B cell (primary cell): ENCODE data around the gene CHCHD3. TPM values are rescaled to one million over a fixed set of nuclear protein-coding genes. Genes with fewer than 3 reads are reported as not detected.
"Not testable (repeated sequence)": the region's sequence is repeated elsewhere in the genome, so short reads cannot be mapped to it uniquely, and the experiment has no call there.

Experiments used
- ATAC-seq: fragments of 200-7000 bp; cut with Tn5 transposase; one replicate; pipeline ENCODE4 v1.10.0; 2021; ENCODE audit warnings: low read depth, mild to moderate bottlenecking, moderate number of reproducible peaks, moderate library complexity
- CTCF ChIA-PET: fragments of 350-600 bp; sonication (Branson Sonifier 250); formaldehyde crosslinking; loops from one replicate; lab custom pipeline; 2021; ENCODE audit warnings: antibody characterized with exemption, inconsistent platforms; lab: Charles Lee
- POLR2A ChIA-PET: fragments of 350-600 bp; sonication (Branson Sonifier 250); formaldehyde crosslinking; loops from one replicate; lab custom pipeline; 2021; ENCODE audit warnings: antibody characterized with exemption; lab: Charles Lee
- DNase-seq: peaks from one replicate; pipeline ENCODE4 v3.0.0; 2013
- H2AFZ ChIP-seq: 2 replicates; pipeline ENCODE4 v1.6.1; 2012; ENCODE audit warnings: mild to moderate bottlenecking, low read depth, low read length; ENCODE audit not compliant: insufficient read depth, poor library complexity, severe bottlenecking
- H3K27ac ChIP-seq, 2 donors: 1 replicate in 1 of 2; 2 replicates in 1 of 2; pipeline ENCODE4 v1.5.1; 2012 to 2013; ENCODE audit warnings: low read length in 2 of 2, mild to moderate bottlenecking in 2 of 2, moderate library complexity in 1 of 2
- H3K27me3 ChIP-seq, 4 experiments: fragments of 200-600 bp in 1 of 4; sonication (generic) in 1 of 4; replicated peaks in 1 of 4; 1 replicate in 2 of 4; 2 replicates in 2 of 4; pipeline versions ENCODE4 v1.6.1 to v1.7.0; 2013 to 2016; ENCODE audit warnings: low read length in 3 of 4, mild to moderate bottlenecking in 2 of 4, mixed read lengths in 1 of 4, moderate library complexity in 1 of 4; ENCODE audit not compliant: insufficient read depth in 4 of 4, control insufficient read depth in 3 of 4; ENCODE audit errors: control extremely low read depth in 1 of 4
- H3K36me3 ChIP-seq, 2 experiments: replicated peaks in 1 of 2; 1 replicate in 1 of 2; 2 replicates in 1 of 2; pipeline versions ENCODE4 v1.6.1 to v1.7.1; 2013; ENCODE audit warnings: low read length in 1 of 2; ENCODE audit not compliant: insufficient read depth in 2 of 2, control insufficient read depth in 1 of 2; ENCODE audit errors: control extremely low read depth in 1 of 2, extremely low read depth in 1 of 2
- H3K4me1 ChIP-seq, 2 donors: fragments of 200-600 bp in 1 of 2; sonication (generic) in 1 of 2; 1 replicate in 1 of 2; 2 replicates in 1 of 2; pipeline versions ENCODE4 v1.5.1 to v1.6.1; 2013 to 2017; ENCODE audit warnings: low read length in 2 of 2; ENCODE audit not compliant: control insufficient read depth in 2 of 2, insufficient read depth in 2 of 2
- H3K4me2 ChIP-seq: replicated peaks from 2 replicates; pipeline ENCODE3; 2012; ENCODE audit warnings: mild to moderate bottlenecking, low read depth, low read length; ENCODE audit not compliant: poor library complexity, severe bottlenecking
- H3K4me3 ChIP-seq, 5 experiments: fragments of 200-600 bp in 1 of 5; sonication (generic) in 1 of 5; 1 replicate in 3 of 5; 2 replicates in 2 of 5; pipeline versions ENCODE4 v1.5.1 to v1.7.0; 2011 to 2016; ENCODE audit warnings: low read length in 4 of 5, mild to moderate bottlenecking in 4 of 5, low read depth in 2 of 5, control low read depth in 1 of 5, moderate library complexity in 1 of 5; ENCODE audit not compliant: insufficient read depth in 1 of 5; ENCODE audit errors: control extremely low read depth in 1 of 5, extremely low read depth in 1 of 5
- H3K79me2 ChIP-seq: fragments of 200-600 bp; sonication (generic); one replicate; pipeline ENCODE4 v1.6.0; 2016; ENCODE audit warnings: low read length; ENCODE audit not compliant: control insufficient read depth, insufficient read depth
- H3K9ac ChIP-seq: fragments of 200-600 bp; sonication (generic); 2 replicates; pipeline ENCODE4 v1.6.1; 2017; ENCODE audit warnings: mild to moderate bottlenecking, low read length, moderate library complexity
- H3K9me3 ChIP-seq, 3 donors: one replicate each; pipeline versions ENCODE4 v1.6.1 to v1.7.1; 2013; ENCODE audit warnings: low read length in 2 of 3; ENCODE audit not compliant: control insufficient read depth in 2 of 3, insufficient read depth in 1 of 3; ENCODE audit errors: control extremely low read depth in 1 of 3
- H4K20me1 ChIP-seq: 2 replicates; pipeline ENCODE4 v1.6.0; 2012; ENCODE audit warnings: mild to moderate bottlenecking, low read length; ENCODE audit not compliant: insufficient read depth, control insufficient read depth, poor library complexity, severe bottlenecking
- H3K27ac Mint-ChIP-seq: one replicate; pipeline ENCODE4 v1.8.0; 2021; ENCODE audit warnings: mixed read lengths
- H3K27me3 Mint-ChIP-seq: one replicate; pipeline ENCODE4 v1.8.0; 2021; ENCODE audit warnings: mixed read lengths
- H3K4me1 Mint-ChIP-seq: one replicate; pipeline ENCODE4 v1.8.0; 2021; ENCODE audit warnings: mixed read lengths
- H3K4me3 Mint-ChIP-seq: one replicate; pipeline ENCODE4 v1.8.0; 2021; ENCODE audit warnings: mixed read lengths
- H3K9me3 Mint-ChIP-seq: one replicate; pipeline ENCODE4 v1.8.0; 2022; ENCODE audit warnings: mixed read lengths; ENCODE audit not compliant: insufficient read depth
- EZH2 ChIP-seq: IDR thresholded peaks from 2 replicates; pipeline ENCODE4 v1.6.1; 2012; ENCODE audit warnings: borderline replicate concordance, low read depth, mild to moderate bottlenecking, moderate library complexity, low read length; ENCODE audit not compliant: insufficient read depth, poor library complexity, severe bottlenecking
- WGBS: methylation state at CpG from one replicate; pipeline ENCODE4 v1.1.5; 2013; ENCODE audit warnings: missing lambda C conversion rate; ENCODE audit not compliant: insufficient coverage; 5-methylcytosine and 5-hydroxymethylcytosine counted together
- intact Hi-C: fragments of 100-400 bp; cut with micrococcal nuclease; formaldehyde crosslinking; loops from one replicate; pipeline ENCODE4 v1.10.0; 2022
- polyA plus RNA-seq: library from polyadenylated mRNA; depleted of rRNA; stranded (reverse); fragments of >200 nt; gene quantifications from 2 replicates; pipeline ENCODE4 v1.2.3, GENCODE V29; 2012
- total RNA-seq, 2 donors: library from RNA; stranded (reverse); fragments of 120-200 nt in 1 of 2; gene quantifications; 1 replicate in 1 of 2; 2 replicates in 1 of 2; pipeline versions ENCODE4 v1.2.3 to v1.2.4, GENCODE V29; 2013 to 2022
- TF ChIP-seq, protein P1 (sequence below): fragments of 200-600 bp; IDR thresholded peaks from one replicate; pipeline ENCODE4 v1.8.0; 2022; ENCODE audit warnings: antibody characterized with exemption, mild to moderate bottlenecking

The CHCHD3 gene
- total and polyA plus RNA-seq, 2 donors (not counting 1 experiment from before 2014, with no cell fraction given) = 20.1 to 38.4 TPM

DNA sequence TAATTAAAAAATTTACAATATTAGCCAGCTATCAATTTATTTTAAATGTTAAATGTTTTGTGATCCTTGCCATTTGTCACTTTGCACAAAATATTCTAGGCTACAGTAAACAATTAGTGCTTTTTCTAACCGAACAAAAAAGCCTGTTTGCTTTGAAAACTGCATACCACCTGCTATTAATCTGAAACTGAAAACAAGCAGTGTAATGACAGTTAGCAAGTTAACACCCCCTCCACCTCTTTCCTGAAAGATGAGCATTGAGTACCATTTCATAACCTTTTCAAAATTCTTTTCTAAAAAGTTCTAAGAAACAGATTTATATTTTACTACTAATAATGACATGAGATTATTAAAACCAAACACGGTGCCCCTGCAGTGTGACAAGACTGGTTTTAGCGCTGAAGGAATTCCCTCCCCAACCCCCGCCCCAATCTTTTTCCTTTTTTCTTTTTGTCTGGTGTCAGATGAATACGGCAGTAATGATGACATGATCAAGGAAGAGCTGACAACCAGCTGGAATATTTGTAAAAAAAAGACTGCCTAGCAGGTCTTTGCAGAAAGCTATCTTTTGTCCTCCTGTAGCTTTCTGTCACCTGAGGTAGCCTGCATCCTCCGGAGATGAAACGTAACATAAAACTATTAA is 175.6 kb downstream of the CHCHD3 start:
- ChIA-PET CTCF (no interaction called here), POLR2A (interaction anchor here (0.6 kb wide), 1 partner anchor 17 kb away, joined by 8 read pairs; no protein-coding TSS in a partner anchor)
- Histone ChIP-seq H3K4me1 (no peaks in the 10 kb centered on the region), H3K9ac (no peak overlapping the region), H3K27me3 (no peaks in the 10 kb centered on the region), H3K4me2 (no peak overlapping the region), H3K79me2 (no peaks in the 10 kb centered on the region), H3K9me3 (no peaks in the 10 kb centered on the region), H3K4me3 (no peak overlapping the region), H3K36me3 (peaks cover 0 to 3% of the 10 kb centered on the region in 2 experiments), H3K27ac (no peak overlapping the region), H2AFZ (no peak overlapping the region), H4K20me1 (no peaks in the 10 kb centered on the region)
- Mint-ChIP-seq H3K9me3 (peaks cover 3% of the 10 kb centered on the region), H3K4me3 (no peak overlapping the region), H3K4me1 (no peaks in the 10 kb centered on the region), H3K27ac (no peak overlapping the region), H3K27me3 (no peaks in the 10 kb centered on the region)
- no CpG with 5 or more reads among the region's 7 CpGs for WGBS
- ATAC-seq (no peak), DNase-seq (no peak)
- intact Hi-C loops = no loop called here
- TF ChIP-seq, protein P1, sequence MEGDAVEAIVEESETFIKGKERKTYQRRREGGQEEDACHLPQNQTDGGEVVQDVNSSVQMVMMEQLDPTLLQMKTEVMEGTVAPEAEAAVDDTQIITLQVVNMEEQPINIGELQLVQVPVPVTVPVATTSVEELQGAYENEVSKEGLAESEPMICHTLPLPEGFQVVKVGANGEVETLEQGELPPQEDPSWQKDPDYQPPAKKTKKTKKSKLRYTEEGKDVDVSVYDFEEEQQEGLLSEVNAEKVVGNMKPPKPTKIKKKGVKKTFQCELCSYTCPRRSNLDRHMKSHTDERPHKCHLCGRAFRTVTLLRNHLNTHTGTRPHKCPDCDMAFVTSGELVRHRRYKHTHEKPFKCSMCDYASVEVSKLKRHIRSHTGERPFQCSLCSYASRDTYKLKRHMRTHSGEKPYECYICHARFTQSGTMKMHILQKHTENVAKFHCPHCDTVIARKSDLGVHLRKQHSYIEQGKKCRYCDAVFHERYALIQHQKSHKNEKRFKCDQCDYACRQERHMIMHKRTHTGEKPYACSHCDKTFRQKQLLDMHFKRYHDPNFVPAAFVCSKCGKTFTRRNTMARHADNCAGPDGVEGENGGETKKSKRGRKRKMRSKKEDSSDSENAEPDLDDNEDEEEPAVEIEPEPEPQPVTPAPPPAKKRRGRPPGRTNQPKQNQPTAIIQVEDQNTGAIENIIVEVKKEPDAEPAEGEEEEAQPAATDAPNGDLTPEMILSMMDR = no peak
- no peak for TF ChIP-seq EZH2

DNA sequence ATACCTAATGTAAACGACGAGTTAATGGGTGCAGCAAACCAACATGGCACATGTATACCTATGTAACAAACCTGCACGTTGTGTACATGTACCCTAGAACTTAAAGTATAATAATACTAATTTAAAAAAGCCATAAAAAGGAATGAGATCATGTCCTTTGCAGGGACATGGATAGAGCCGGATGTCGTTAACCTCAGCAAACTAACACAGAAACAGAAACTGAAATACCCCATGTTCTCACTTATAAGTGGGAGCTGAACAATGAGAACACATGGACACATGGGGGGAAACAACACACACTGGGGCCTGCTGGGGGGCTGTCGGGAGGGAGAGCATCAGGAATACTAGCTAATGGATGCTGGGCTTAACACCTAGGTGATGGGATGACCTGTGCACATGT is 176.8 kb downstream of the CHCHD3 start:
- ATAC-seq, H3K36me3 ChIP-seq, CTCF ChIA-PET, H4K20me1 ChIP-seq, DNase-seq, H3K4me1 Mint-ChIP-seq, H3K9me3 ChIP-seq, H3K27me3 ChIP-seq, H3K4me3 ChIP-seq, H2AFZ ChIP-seq, H3K9me3 Mint-ChIP-seq, POLR2A ChIA-PET, H3K79me2 ChIP-seq, H3K27me3 Mint-ChIP-seq, H3K9ac ChIP-seq, H3K27ac Mint-ChIP-seq, H3K4me2 ChIP-seq, H3K4me1 ChIP-seq, intact Hi-C loops, H3K27ac ChIP-seq, H3K4me3 Mint-ChIP-seq: not testable (repeated sequence)
- WGBS = 100% methylated on average over 1 of the region's 6 CpGs
